Measurements from ENCODE around the gene PRKX. TPM values are rescaled to one million over a fixed set of nuclear protein-coding genes. Genes with fewer than 3 reads are reported as not detected.
"Not testable (repeated sequence)": the region's sequence is repeated elsewhere in the genome, so short reads cannot be mapped to it uniquely, and the experiment has no call there.

The PRKX gene
- total RNA-seq, 4 donors from 2014 or later, result 32.2 to 37.8 (median 34.1) TPM

- Histone ChIP-seq H3K9me3 (no peaks in the 10 kb centered on the region), H3K27ac (no peak overlapping the region), H3K27me3 (no peaks in the 10 kb centered on the region), H3K36me3 (no peaks in the 10 kb centered on the region), H3K4me1 (no peaks in the 10 kb centered on the region), H3K4me3 (no peak overlapping the region)
- no peak for DNase-seq (ENCODE audit: low spot score in 2 of 2)
- TF ChIP-seq EP300 (IDR thresholded peaks at IDR 0.05) (no peak), CTCF (IDR thresholded peaks at IDR 0.05) (no peak), POLR2A (IDR thresholded peaks at IDR 0.05) (no peak)
- 60 to 65% methylated on average over 1 of the region's 1 CpG for WGBS, 2 donors
These were observed 135.9 kb downstream of the PRKX start for GRCh38 chrX:3577551-3577950.

DNA sequence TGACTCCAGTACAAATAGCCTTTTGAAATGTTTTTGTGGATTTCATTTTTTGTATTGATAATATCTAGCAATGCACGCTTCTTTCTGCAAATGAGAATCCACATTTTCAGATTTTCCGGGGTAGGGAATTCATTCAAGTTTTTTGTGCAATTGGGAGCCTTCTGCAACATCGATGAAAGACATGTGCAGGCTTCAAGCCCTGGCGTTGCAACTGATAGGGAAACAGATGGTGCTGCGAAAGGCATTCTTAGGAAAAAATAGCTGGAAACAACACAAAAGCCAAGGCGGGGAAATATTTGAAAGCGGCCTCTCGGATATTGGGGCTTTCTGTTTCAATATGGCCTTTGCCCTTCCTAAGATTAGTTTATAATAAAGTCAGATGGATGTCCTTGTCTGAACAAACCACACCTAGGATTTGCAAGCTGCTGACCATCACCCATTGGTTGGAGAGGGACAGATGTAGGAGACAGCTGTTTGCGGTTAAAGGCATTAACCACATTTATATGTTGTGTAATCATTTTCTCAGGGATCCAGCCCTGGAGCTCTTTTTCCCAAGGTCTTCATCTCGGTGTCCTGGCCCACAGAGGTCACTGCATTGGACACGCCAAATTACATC is 136.5 kb downstream of the PRKX start:
- Histone ChIP-seq H3K27me3 (no peaks in the 10 kb centered on the region), H3K27ac (no peak overlapping the region), H3K4me1 (no peaks in the 10 kb centered on the region), H3K36me3 (no peaks in the 10 kb centered on the region), H3K9me3 (no peaks in the 10 kb centered on the region), H3K4me3 (no peak overlapping the region)
- WGBS, 2 donors, result 67% methylated on average over 11 of the region's 11 CpGs
- no peak for DNase-seq (ENCODE audit: low spot score in 2 of 2)
- TF ChIP-seq EP300 (IDR thresholded peaks at IDR 0.05) (no peak), CTCF (IDR thresholded peaks at IDR 0.05) (no peak), POLR2A (IDR thresholded peaks at IDR 0.05) (no peak)

DNA sequence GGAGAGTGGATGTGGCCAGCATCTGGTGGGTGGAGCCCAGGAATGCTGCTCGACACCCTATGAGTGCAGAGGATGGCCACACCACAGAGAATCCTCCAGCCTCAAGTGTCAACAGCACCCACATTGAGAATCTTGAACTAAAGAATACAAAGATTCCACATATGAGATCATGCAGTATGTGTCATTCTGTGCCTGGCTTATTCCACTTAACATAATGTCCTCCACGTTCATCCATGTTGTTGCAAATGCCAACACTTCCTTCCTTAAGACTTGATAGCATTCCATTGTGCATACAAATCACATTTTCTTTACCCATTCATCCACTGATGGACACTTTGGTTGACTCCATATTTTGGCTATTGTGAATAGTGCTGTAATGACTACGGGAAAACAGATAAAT is 145.8 kb downstream of the PRKX start:
- Histone ChIP-seq H3K9me3 (no peaks in the 10 kb centered on the region), H3K27me3 (no peaks in the 10 kb centered on the region), H3K4me1 (no peaks in the 10 kb centered on the region), H3K4me3 (no peak overlapping the region), H3K27ac (no peak overlapping the region), H3K36me3 (no peaks in the 10 kb centered on the region)
- DNase-seq (ENCODE audit: low spot score in 2 of 2), result no peak
- TF ChIP-seq CTCF (IDR thresholded peaks at IDR 0.05), result no peak
- no peak for TF ChIP-seq POLR2A (IDR thresholded peaks at IDR 0.05)
- TF ChIP-seq EP300 (IDR thresholded peaks at IDR 0.05), result no peak
- 73 to 76% methylated on average over 2 to 3 of the region's 3 CpGs for WGBS, 2 donors

DNA sequence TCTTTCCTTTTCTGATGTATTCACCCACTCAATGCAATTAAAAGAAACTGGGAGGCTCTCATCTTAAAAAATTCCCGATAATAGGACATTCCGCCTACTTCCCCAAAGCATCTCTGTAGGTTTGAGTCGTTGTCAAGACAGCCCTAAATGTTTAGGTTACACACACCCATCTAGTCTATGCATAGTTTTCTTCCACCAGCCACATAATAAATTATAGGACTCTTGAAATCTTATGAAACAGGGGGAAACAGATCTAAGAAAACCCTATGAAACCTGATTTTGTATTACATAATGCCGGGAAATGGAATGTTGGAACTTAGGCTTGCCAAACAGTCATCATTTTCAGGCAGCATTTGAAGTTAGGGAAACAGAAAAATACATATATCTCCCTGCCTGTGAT is 150.0 kb downstream of the PRKX start:
- H3K27me3 ChIP-seq, result no peaks in the 10 kb centered on the region
- no peaks in the 10 kb centered on the region for H3K4me1 ChIP-seq
- H3K27ac ChIP-seq, result no peak overlapping the region
- H3K36me3 ChIP-seq, result no peaks in the 10 kb centered on the region
- H3K4me3 ChIP-seq, result no peak overlapping the region
- no peaks in the 10 kb centered on the region for H3K9me3 ChIP-seq
- TF ChIP-seq CTCF (IDR thresholded peaks at IDR 0.05), result no peak
- TF ChIP-seq EP300 (IDR thresholded peaks at IDR 0.05), result no peak
- no peak for TF ChIP-seq POLR2A (IDR thresholded peaks at IDR 0.05)
- 82 to 86% methylated on average over 4 of the region's 4 CpGs for WGBS, 2 donors
- no peak for DNase-seq (ENCODE audit: low spot score in 2 of 2)

DNA sequence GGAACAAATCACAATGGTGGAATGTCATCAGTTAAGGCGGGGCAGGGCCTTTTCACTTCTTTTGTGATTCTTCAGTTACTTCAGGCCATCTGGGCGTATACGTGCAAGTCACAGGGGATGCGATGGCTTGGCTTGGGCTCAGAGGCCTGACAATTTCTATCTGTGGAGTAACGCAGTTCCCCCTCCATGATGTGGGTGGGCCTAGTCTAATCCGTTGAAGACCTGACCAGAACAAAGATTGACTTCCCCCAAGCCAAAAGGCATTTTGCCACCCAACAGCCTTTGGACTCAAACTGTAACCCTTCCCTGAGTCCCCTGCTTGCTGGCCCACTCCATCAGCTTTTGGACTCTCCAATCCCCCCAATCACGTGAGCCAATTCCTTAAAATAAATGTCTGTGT is 153.4 kb downstream of the PRKX start:
- not testable (repeated sequence) for H3K4me1 ChIP-seq; H3K27me3 ChIP-seq; H3K36me3 ChIP-seq; H3K27ac ChIP-seq; H3K9me3 ChIP-seq; DNase-seq (ENCODE audit: low spot score in 2 of 2); H3K4me3 ChIP-seq
- WGBS, 2 donors, result 87 to 96% methylated on average over 5 to 7 of the region's 7 CpGs

Small RNA genes lying within 50 kb of the gene (small RNA-seq; reads per million reads assigned to genes)
- gene RF00019 (not detected), gene RNU6-114P (not detected)
